Raji (cell line): ENCODE data around the gene IGSF8.

Experiments used
- POLR2A ChIP-seq: IDR thresholded peaks from 2 replicates; pipeline ENCODE4 v1.6.1; 2011; ENCODE audit warnings: low read depth, low read length, control low read depth; ENCODE audit not compliant: insufficient read depth

The IGSF8 gene

GRCh38 chr1:160071289-160071688, 27.1 kb downstream of the IGSF8 start:
- no peak for TF ChIP-seq POLR2A

GRCh38 chr1:160070243-160071163, 27.9 kb downstream of the IGSF8 start:
- TF ChIP-seq POLR2A: no peak

- TF ChIP-seq POLR2A: no peak
These were observed 28.8 kb downstream of the IGSF8 start, which contains the start of gene KCNJ10 for GRCh38 chr1:160069460-160070231. Gene KCNJ10 (minus strand): TSS chr1:160070160. CDS start chr1:160042532, 27,628 bp downstream.

GRCh38 chr1:160068225-160068624, 30.2 kb downstream of the IGSF8 start:
- TF ChIP-seq POLR2A: no peak

GRCh38 chr1:160066829-160067745, 31.3 kb downstream of the IGSF8 start:
- no peak for TF ChIP-seq POLR2A

- no peak for TF ChIP-seq POLR2A
These were observed 33.7 kb downstream of the IGSF8 start for GRCh38 chr1:160064746-160065145.

GRCh38 chr1:160064164-160064563, 34.3 kb downstream of the IGSF8 start:
- TF ChIP-seq POLR2A: no peak

- TF ChIP-seq POLR2A: no peak
These were observed 35.2 kb downstream of the IGSF8 start for GRCh38 chr1:160063176-160063575.

GRCh38 chr1:160062230-160062532, 36.2 kb downstream of the IGSF8 start:
- no peak for TF ChIP-seq POLR2A

- no peak for TF ChIP-seq POLR2A
These were observed 36.8 kb downstream of the IGSF8 start for GRCh38 chr1:160061369-160062229.

GRCh38 chr1:160058087-160058486, 40.3 kb downstream of the IGSF8 start:
- no peak for TF ChIP-seq POLR2A

- TF ChIP-seq POLR2A: no peak
These were observed 41.7 kb downstream of the IGSF8 start for GRCh38 chr1:160056648-160057169.

- no peak for TF ChIP-seq POLR2A
These were observed 44.7 kb downstream of the IGSF8 start for GRCh38 chr1:160053548-160054365.
